Measurements from ENCODE around the gene IRAK1. TPM values are rescaled to one million over a fixed set of nuclear protein-coding genes. Genes with fewer than 3 reads are reported as not detected.

The IRAK1 gene
- total RNA-seq, 1 donor from 2014 or later = 105 TPM

- Histone ChIP-seq H3K36me3 (peaks cover under 1 to 15% of the 10 kb centered on the region in 2 donors), H3K9me3 (no peaks in the 10 kb centered on the region), H3K27ac (no peak overlapping the region), H3K4me3 (no peak overlapping the region), H3K4me1 (no peaks in the 10 kb centered on the region), H3K27me3 (no peaks in the 10 kb centered on the region)
- intact Hi-C loops (cut with DNase I) = no loop called here
- TF ChIP-seq, protein P1, sequence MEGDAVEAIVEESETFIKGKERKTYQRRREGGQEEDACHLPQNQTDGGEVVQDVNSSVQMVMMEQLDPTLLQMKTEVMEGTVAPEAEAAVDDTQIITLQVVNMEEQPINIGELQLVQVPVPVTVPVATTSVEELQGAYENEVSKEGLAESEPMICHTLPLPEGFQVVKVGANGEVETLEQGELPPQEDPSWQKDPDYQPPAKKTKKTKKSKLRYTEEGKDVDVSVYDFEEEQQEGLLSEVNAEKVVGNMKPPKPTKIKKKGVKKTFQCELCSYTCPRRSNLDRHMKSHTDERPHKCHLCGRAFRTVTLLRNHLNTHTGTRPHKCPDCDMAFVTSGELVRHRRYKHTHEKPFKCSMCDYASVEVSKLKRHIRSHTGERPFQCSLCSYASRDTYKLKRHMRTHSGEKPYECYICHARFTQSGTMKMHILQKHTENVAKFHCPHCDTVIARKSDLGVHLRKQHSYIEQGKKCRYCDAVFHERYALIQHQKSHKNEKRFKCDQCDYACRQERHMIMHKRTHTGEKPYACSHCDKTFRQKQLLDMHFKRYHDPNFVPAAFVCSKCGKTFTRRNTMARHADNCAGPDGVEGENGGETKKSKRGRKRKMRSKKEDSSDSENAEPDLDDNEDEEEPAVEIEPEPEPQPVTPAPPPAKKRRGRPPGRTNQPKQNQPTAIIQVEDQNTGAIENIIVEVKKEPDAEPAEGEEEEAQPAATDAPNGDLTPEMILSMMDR (IDR thresholded peaks at IDR 0.05) = no peak
- no peak for DNase-seq (ENCODE audit: low spot score in 2 of 2)
These were observed 4.6 kb upstream of the IRAK1 start for GRCh38 chrX:154024271-154024670.

DNA sequence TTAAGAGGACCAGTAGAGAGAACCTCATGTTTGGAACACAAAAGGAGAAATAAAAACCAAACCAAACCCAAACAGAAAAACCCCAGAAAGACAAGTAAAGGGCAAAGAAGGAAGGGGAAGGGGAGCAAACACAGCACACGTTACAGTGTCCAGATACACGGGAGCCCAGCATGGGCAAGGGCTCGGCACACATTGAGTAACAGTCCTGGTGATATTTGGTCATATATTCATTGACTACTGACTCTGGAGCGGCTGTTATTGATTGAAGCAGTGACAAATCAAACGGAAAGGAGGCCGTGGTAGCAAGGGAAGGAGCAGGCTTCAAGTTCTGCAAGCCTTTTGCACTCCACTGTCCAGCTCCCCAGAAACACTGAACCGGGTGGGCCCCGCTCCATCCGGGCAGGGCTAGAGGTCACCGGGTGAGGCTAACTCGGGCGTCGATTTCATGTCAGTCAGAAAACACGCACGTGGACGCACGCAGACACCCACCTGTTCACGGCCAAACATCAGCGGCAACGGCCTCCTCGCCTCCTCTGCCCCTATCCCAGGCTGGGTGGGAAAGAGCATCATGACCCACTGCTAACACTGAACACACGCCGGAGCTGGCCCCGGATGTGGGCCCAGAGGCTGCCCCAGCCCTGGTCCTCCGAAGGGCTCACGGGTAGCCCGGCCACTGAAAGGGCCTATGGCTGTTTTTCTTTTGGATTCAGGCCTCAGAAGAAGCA, 3.7 kb upstream of the IRAK1 start:
- Histone ChIP-seq H3K9me3 (no peaks in the 10 kb centered on the region), H3K4me1 (no peaks in the 10 kb centered on the region), H3K27ac (no peak overlapping the region), H3K4me3 (no peak overlapping the region), H3K36me3 (peaks cover 0 to 9% of the 10 kb centered on the region in 2 donors), H3K27me3 (no peaks in the 10 kb centered on the region)
- intact Hi-C loops (cut with DNase I) = no loop called here
- TF ChIP-seq, protein P1 (IDR thresholded peaks at IDR 0.05) = no peak
- DNase-seq (ENCODE audit: low spot score in 2 of 2) = no peak

- no peak for DNase-seq (ENCODE audit: low spot score in 2 of 2)
- H3K36me3 ChIP-seq = peaks cover 1 to 8% of the 10 kb centered on the region in 2 donors
- no peaks in the 10 kb centered on the region for H3K9me3 ChIP-seq
- H3K4me3 ChIP-seq = no peak overlapping the region
- no peaks in the 10 kb centered on the region for H3K4me1 ChIP-seq
- TF ChIP-seq, protein P1 (IDR thresholded peaks at IDR 0.05) = no peak
- no peaks in the 10 kb centered on the region for H3K27me3 ChIP-seq
- H3K27ac ChIP-seq = no peak overlapping the region
- intact Hi-C loops (cut with DNase I) = no loop called here
These were observed 2.4 kb upstream of the IRAK1 start for GRCh38 chrX:154022108-154022507.

- no peak for DNase-seq (ENCODE audit: low spot score in 2 of 2)
- peak overlapping the region; percentile 81 to 91 for H3K27ac ChIP-seq
- TF ChIP-seq, protein P1 (IDR thresholded peaks at IDR 0.05) = no peak
These were observed 1.5 kb upstream of the IRAK1 start for GRCh38 chrX:154021131-154021611.

GRCh38 chrX:154020536-154021115, 924 bp upstream of the IRAK1 start:
- Histone ChIP-seq H3K4me3 (peak overlapping the region; percentile 48 to 74), H3K4me1 (no peaks in the 10 kb centered on the region), H3K9me3 (no peaks in the 10 kb centered on the region), H3K27me3 (no peaks in the 10 kb centered on the region), H3K36me3 (peaks cover 11 to 21% of the 10 kb centered on the region in 2 donors), H3K27ac (peak overlapping the region; percentile 81 to 91)
- DNase-seq (ENCODE audit: low spot score in 2 of 2) = no peak
- TF ChIP-seq, protein P1 (IDR thresholded peaks at IDR 0.05) = no peak
- intact Hi-C loops (cut with DNase I) = no loop called here

More at GRCh38 chrX:154021131-154021611, 1.5 kb upstream of the IRAK1 start:
- Histone ChIP-seq H3K4me1 (no peaks in the 10 kb centered on the region), H3K9me3 (no peaks in the 10 kb centered on the region), H3K36me3 (peaks cover 8 to 17% of the 10 kb centered on the region in 2 donors), H3K27me3 (no peaks in the 10 kb centered on the region), H3K4me3 (no peak overlapping the region)
- intact Hi-C loops (cut with DNase I) = no loop called here

Data from ascending aorta (tissue), 2 donors.